HepG2 (cell line): ENCODE data around the gene LDLRAD4. TPM values are rescaled to one million over a fixed set of nuclear protein-coding genes. Genes with fewer than 3 reads are reported as not detected.
A peak's percentile ranks its signal among the peaks of the same experiment; 100 is the strongest.

Experiments used
- GATA4 ChIP-seq: sonication (generic); IDR thresholded peaks from 2 replicates; pipeline ENCODE4 v1.6.1; 2016; ENCODE audit warnings: antibody characterized with exemption, low read depth, borderline replicate concordance
- IKZF5 ChIP-seq: IDR thresholded peaks from 2 replicates; pipeline ENCODE4 v1.6.1; 2018; ENCODE audit warnings: missing genetic modification reagents, mild to moderate bottlenecking, missing compliant biosample characterization
- MED1 ChIP-seq: sonication (generic); formaldehyde crosslinking; IDR thresholded peaks from 2 replicates; pipeline ENCODE4 v1.4.0; 2020; ENCODE audit warnings: missing genetic modification reagents
- RFX3 ChIP-seq: IDR thresholded peaks from 2 replicates; pipeline ENCODE4 v1.6.1; 2016; ENCODE audit warnings: missing biosample characterization, missing genetic modification reagents
- SMYD3 ChIP-seq: sonication (generic); formaldehyde crosslinking; IDR thresholded peaks from 2 replicates; pipeline ENCODE4 v1.8.1; 2023; ENCODE audit warnings: mild to moderate bottlenecking, missing genetic modification reagents
- SRSF1 ChIP-seq: fragments of 200-400 bp; formaldehyde crosslinking; optimal IDR thresholded peaks from 2 replicates; pipeline ENCODE3; 2017; ENCODE audit warnings: mild to moderate bottlenecking, low read depth, low read length, moderate library complexity
- TRIM22 ChIP-seq: fragments of 450-650 bp; IDR thresholded peaks from 2 replicates; pipeline ENCODE4 v1.6.1; 2017
- ZNF24 ChIP-seq: fragments of 450-650 bp; IDR thresholded peaks from 2 replicates; pipeline ENCODE4 v1.6.1; 2017; ENCODE audit warnings: antibody characterized with exemption, mild to moderate bottlenecking
- ZNF337 ChIP-seq: sonication (generic); formaldehyde crosslinking; IDR thresholded peaks from 2 replicates; pipeline ENCODE4 v1.5.1; 2020; ENCODE audit warnings: missing genetic modification reagents, low read depth, mild to moderate bottlenecking, borderline replicate concordance
- ZNF572 ChIP-seq: sonication (generic); formaldehyde crosslinking; IDR thresholded peaks from 2 replicates; pipeline ENCODE4 v1.5.1; 2020; ENCODE audit warnings: mild to moderate bottlenecking, missing genetic modification reagents
- polyA plus RNA-seq, 8 experiments: library from polyadenylated mRNA; depleted of rRNA in 3 of 8; stranded (reverse) in 7 of 8; unstranded in 1 of 8; fragments of >200 nt; fragmentation: Illumina TruSeq in 4 of 8; extraction: Trizol in 4 of 8; gene quantifications; 2 replicates each; pipeline versions ENCODE4 v1.2.1 to v1.2.3, GENCODE V29; 2011 to 2016; ENCODE audit warnings: low read depth in 4 of 8, missing spikeins in 1 of 8, mixed read lengths in 1 of 8; ENCODE audit not compliant: insufficient read depth in 1 of 8
- total RNA-seq, 5 experiments: library from RNA; depleted of rRNA; stranded (reverse); fragments of >200 nt; fragmentation: Illumina TruSeq; extraction: Trizol; gene quantifications; 2 replicates each; pipeline ENCODE4 v1.2.3, GENCODE V29; 2016; ENCODE audit warnings: low read depth in 1 of 5
- TF ChIP-seq, protein P1 (sequence below), 2 experiments: sonication (generic) in 1 of 2; formaldehyde crosslinking in 1 of 2; IDR thresholded peaks; 2 replicates each; pipeline versions ENCODE4 v1.5.1 to v1.6.1; 2011 to 2020; ENCODE audit warnings: borderline replicate concordance in 1 of 2, low read depth in 1 of 2, low read length in 1 of 2, mild to moderate bottlenecking in 1 of 2, missing genetic modification reagents in 1 of 2, moderate library complexity in 1 of 2
- TF ChIP-seq, protein P2 (sequence below): sonication (generic); formaldehyde crosslinking; IDR thresholded peaks from 2 replicates; pipeline ENCODE4; 2020; ENCODE audit warnings: missing genetic modification reagents, mild to moderate bottlenecking, borderline replicate concordance
- TF ChIP-seq, protein P3 (sequence below): sonication (generic); formaldehyde crosslinking; IDR thresholded peaks from one replicate; pipeline ENCODE4 v1.5.1; 2020; ENCODE audit warnings: mild to moderate bottlenecking, missing genetic modification reagents; ENCODE audit errors: not compliant biosample characterization

Gene LDLRAD4
- total and polyA plus RNA-seq, 2 of the 13 experiments (the other 11 are each of a cell fraction or from before 2014, with no cell fraction given) = 13.6 to 20.9 TPM

GRCh38 chr18:13217971-13218367 lies 591 bp upstream of the LDLRAD4 start (continued):
- TF ChIP-seq, protein P1, sequence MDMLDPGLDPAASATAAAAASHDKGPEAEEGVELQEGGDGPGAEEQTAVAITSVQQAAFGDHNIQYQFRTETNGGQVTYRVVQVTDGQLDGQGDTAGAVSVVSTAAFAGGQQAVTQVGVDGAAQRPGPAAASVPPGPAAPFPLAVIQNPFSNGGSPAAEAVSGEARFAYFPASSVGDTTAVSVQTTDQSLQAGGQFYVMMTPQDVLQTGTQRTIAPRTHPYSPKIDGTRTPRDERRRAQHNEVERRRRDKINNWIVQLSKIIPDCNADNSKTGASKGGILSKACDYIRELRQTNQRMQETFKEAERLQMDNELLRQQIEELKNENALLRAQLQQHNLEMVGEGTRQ (IDR thresholded peaks at IDR 0.05; ENCODE audit: low read depth, low read length) = no peak
- TF ChIP-seq, protein P1 (CRISPR knock-in tag; IDR thresholded peaks at IDR 0.05; ENCODE audit: borderline replicate concordance) = no peak
- TF ChIP-seq ZNF24 (no peak), SMYD3 (CRISPR knock-in tag) (no peak), IKZF5 (CRISPR knock-in tag) (peak; percentile 17; the same call in 1 of the 2 replicates), SRSF1 (no peak), ZNF572 (CRISPR knock-in tag) (no peak), TRIM22 (no peak), RFX3 (CRISPR knock-in tag) (no peak), ZNF337 (no peak), MED1 (CRISPR knock-in tag) (no peak), GATA4 (no peak)
- TF ChIP-seq, protein P2, sequence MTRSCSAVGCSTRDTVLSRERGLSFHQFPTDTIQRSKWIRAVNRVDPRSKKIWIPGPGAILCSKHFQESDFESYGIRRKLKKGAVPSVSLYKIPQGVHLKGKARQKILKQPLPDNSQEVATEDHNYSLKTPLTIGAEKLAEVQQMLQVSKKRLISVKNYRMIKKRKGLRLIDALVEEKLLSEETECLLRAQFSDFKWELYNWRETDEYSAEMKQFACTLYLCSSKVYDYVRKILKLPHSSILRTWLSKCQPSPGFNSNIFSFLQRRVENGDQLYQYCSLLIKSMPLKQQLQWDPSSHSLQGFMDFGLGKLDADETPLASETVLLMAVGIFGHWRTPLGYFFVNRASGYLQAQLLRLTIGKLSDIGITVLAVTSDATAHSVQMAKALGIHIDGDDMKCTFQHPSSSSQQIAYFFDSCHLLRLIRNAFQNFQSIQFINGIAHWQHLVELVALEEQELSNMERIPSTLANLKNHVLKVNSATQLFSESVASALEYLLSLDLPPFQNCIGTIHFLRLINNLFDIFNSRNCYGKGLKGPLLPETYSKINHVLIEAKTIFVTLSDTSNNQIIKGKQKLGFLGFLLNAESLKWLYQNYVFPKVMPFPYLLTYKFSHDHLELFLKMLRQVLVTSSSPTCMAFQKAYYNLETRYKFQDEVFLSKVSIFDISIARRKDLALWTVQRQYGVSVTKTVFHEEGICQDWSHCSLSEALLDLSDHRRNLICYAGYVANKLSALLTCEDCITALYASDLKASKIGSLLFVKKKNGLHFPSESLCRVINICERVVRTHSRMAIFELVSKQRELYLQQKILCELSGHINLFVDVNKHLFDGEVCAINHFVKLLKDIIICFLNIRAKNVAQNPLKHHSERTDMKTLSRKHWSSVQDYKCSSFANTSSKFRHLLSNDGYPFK (CRISPR knock-in tag) = no peak
- TF ChIP-seq, protein P3, sequence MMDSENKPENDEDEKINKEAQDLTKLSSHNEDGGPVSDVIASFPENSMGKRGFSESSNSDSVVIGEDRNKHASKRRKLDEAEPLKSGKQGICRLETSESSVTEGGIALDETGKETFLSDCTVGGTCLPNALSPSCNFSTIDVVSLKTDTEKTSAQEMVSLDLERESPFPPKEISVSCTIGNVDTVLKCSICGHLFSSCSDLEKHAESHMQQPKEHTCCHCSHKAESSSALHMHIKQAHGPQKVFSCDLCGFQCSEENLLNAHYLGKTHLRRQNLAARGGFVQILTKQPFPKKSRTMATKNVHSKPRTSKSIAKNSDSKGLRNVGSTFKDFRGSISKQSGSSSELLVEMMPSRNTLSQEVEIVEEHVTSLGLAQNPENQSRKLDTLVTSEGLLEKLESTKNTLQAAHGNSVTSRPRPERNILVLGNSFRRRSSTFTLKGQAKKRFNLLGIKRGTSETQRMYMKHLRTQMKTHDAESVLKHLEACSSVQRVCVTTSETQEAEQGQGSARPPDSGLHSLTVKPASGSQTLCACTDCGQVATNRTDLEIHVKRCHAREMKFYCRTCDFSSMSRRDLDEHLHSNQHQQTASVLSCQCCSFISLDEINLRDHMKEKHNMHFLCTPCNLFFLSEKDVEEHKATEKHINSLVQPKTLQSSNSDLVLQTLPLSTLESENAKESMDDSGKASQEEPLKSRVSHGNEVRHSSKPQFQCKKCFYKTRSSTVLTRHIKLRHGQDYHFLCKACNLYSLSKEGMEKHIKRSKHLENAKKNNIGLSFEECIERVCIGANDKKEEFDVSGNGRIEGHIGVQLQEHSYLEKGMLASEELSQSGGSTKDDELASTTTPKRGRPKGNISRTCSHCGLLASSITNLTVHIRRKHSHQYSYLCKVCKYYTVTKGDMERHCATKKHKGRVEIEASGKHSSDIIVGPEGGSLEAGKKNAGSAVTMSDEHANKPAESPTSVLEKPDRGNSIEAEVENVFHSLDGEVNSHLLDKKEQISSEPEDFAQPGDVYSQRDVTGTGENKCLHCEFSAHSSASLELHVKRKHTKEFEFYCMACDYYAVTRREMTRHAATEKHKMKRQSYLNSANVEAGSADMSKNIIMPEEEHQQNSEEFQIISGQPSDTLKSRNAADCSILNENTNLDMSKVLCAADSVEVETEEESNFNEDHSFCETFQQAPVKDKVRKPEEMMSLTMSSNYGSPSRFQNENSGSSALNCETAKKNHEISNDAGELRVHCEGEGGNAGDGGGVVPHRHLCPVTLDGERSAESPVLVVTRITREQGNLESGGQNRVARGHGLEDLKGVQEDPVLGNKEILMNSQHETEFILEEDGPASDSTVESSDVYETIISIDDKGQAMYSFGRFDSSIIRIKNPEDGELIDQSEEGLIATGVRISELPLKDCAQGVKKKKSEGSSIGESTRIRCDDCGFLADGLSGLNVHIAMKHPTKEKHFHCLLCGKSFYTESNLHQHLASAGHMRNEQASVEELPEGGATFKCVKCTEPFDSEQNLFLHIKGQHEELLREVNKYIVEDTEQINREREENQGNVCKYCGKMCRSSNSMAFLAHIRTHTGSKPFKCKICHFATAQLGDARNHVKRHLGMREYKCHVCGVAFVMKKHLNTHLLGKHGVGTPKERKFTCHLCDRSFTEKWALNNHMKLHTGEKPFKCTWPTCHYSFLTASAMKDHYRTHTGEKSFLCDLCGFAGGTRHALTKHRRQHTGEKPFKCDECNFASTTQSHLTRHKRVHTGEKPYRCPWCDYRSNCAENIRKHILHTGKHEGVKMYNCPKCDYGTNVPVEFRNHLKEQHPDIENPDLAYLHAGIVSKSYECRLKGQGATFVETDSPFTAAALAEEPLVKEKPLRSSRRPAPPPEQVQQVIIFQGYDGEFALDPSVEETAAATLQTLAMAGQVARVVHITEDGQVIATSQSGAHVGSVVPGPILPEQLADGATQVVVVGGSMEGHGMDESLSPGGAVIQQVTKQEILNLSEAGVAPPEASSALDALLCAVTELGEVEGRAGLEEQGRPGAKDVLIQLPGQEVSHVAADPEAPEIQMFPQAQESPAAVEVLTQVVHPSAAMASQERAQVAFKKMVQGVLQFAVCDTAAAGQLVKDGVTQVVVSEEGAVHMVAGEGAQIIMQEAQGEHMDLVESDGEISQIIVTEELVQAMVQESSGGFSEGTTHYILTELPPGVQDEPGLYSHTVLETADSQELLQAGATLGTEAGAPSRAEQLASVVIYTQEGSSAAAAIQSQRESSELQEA = no peak
